ENCODE data around the gene DIMT1.

- TF ChIP-seq CTCF (conservative IDR thresholded peaks at IDR 0.05; ENCODE audit: low read depth in 2 of 2) (no peak), EZH2phosphoT487 (IDR thresholded peaks at IDR 0.05; ENCODE audit: unreplicated experiment) (no peak), POLR2AphosphoS5 (IDR thresholded peaks at IDR 0.05; ENCODE audit: low read depth) (no peak), STAT1 (IDR thresholded peaks at IDR 0.05; ENCODE audit: unreplicated experiment) (no peak), JUNB (IDR thresholded peaks at IDR 0.05; ENCODE audit: unreplicated experiment) (no peak), EZH2 (IDR thresholded peaks at IDR 0.05; ENCODE audit: low read depth, unreplicated experiment) (no peak), ETS1 (IDR thresholded peaks at IDR 0.05) (no peak), REST (IDR thresholded peaks at IDR 0.05; ENCODE audit: unreplicated experiment) (no peak)
Measured at GRCh38 chr5:62369039-62369438, 34.7 kb downstream of the DIMT1 start.
